Breast epithelium (tissue), 3 donors: ENCODE results near the gene RAB1A.

Experiments
- CTCF ChIP-seq, 3 donors: fragments of 450-650 bp; IDR thresholded peaks; one replicate each; pipeline ENCODE4 v1.5.1; 2016 to 2017; ENCODE audit warnings: antibody characterized with exemption in 3 of 3, mild to moderate bottlenecking in 3 of 3, moderate library complexity in 3 of 3
- POLR2A ChIP-seq: fragments of 450-650 bp; IDR thresholded peaks from one replicate; pipeline ENCODE4 v1.6.1; 2016; ENCODE audit warnings: antibody characterized with exemption, mild to moderate bottlenecking, moderate library complexity
- POLR2AphosphoS5 ChIP-seq, 3 donors: sonication (generic); formaldehyde crosslinking; IDR thresholded peaks; one replicate each; pipeline ENCODE4 v1.6.1; 2017; ENCODE audit warnings: antibody characterized with exemption in 3 of 3

- TF ChIP-seq POLR2A, result no peak
- TF ChIP-seq CTCF (IDR thresholded peaks at IDR 0.05), result no peak
- TF ChIP-seq POLR2AphosphoS5 (IDR thresholded peaks at IDR 0.05), result no peak
These were observed 80.8 kb downstream of the RAB1A start for GRCh38 chr2:65049010-65049639.
